Hippocampal formation (tissue), 2 donors: ENCODE results near the gene CD300LD.
"Not testable (repeated sequence)": the region's sequence is repeated elsewhere in the genome, so short reads cannot be mapped to it uniquely, and the experiment has no call there.

Source experiments
- DNase-seq, 2 donors: peaks; one replicate each; lab custom pipeline; 2025; lab: John Stamatoyannopoulos, UW

Gene CD300LD

DNA sequence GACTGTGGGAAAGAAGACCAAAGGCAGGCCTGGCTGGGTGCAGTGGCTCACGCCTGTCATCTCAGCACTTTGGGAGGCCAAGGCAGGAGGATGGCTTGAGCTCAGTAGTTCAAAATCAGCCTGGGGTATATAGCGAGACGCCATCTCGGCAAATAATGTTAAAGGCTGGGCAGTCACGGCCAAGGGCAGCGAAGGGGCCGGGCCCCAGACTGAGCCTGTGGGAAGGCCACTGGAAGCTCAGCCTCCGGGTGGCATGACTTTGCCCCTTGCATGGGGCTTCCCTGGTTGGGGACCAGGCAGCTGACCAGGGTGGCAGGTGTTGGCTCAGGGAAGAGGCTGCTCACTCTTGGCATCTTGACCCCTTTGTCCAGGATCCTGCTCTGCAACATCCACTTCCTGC lies 14.0 kb upstream of the CD300LD start:
- DNase-seq = no peak

DNA sequence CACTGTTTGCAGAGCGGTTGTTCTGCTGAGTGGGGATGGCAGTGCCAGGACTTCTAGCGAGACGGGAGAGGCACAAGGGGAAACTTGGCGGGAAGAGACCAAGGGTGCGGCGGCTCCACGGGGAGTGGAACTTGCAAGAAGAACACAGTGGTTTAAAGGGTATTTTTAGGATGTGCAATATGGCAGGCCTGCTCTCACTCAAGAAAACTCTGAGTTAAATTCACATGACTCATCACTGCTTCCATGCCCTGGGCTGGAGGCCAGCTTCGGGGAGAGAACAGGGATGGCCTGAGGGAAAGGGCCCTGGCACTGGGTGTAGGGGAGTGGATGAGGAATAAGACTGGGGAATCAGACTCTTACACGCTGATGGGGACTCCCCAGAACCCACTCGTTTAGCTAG lies 13.3 kb upstream of the CD300LD start:
- DNase-seq = peak in 1 of 2 donors; percentile 24

DNA sequence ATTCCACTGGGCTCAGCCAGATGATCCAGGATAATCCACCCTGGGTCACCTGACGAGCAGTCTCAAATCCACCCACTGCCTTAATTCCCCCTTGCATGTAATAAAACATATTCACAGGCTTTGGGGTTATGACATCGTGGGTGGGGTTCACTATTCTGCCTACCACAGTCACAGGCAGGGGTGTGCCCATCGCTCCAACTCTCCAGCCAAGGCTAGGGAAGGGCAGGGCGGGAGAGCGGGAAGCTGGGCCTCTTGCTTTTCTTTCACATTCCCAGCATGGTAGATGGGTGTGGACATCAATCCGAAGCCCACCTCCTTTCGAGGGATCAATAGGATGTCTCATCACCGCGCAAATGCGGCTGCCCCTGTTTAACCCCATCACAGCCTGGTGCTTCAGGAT lies 12.7 kb upstream of the CD300LD start:
- DNase-seq = no peak

DNA sequence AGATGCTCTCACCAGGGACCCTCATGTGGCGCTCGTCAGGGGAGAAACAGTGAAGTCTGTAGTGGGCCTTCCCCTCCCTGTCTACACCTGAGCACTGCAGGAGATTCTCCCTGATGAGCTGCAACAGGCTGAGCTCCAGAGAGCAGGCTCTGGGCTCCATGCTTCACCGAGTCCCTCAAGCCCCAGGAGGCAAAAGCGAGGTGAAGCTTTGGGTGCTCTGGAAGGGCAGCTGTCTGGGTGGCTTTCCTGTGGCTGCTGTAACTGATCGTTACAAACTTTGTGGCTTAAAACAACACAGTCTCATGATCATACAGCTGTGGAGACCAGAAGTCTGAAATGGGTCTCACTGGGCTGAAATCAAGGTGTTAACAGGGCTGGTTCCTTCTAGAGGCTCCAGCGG lies 12.1 kb upstream of the CD300LD start:
- DNase-seq = no peak

DNA sequence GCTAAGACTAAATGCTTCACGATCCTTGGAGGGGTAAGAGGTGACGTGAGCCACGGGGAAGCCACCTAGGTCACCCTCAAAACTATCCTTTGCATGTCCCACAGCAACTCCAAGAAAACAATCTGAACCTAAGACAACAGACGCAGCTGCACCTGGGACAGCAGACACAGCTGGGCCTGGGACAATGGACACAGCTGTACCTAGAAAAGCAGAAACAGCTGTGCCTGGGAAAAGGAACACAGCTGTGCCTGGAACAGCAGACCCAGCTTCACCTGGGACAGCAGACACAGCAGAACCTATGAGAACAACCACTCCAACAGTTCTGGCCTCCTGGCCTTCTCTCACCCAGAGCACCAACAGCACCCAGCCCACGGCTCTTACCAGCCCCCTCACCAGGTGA lies 11.7 kb upstream of the CD300LD start:
- no peak for DNase-seq

DNA sequence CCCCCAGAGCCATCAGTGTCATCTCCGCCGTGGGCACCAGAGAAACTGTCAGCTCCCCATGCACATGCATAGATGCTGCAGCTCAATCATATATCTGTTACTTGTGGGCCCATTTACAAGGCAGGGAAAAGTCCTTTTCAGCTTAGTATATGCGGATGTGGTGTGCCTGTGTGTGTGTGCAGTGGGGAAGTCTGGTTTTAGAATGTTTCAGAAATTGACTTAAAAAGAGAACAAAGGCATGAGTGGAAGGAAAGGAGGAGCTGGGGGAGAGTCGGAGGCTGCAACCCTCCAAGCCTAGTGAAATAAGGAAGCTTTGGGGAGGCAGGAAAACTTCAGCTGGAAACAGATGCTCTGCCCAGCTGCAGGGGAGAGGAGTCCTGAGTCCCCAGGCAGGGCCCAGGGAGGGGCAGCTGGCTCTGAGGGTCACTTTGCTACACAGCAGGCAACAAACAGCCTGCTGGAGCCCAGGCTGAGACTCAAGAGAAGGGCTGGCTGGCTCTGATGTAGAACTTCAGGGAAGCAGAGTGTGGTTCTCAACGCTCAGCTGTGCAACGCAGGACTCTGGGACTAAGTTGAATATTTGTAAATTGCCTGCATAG lies 11.1 kb upstream of the CD300LD start:
- DNase-seq = no peak

DNA sequence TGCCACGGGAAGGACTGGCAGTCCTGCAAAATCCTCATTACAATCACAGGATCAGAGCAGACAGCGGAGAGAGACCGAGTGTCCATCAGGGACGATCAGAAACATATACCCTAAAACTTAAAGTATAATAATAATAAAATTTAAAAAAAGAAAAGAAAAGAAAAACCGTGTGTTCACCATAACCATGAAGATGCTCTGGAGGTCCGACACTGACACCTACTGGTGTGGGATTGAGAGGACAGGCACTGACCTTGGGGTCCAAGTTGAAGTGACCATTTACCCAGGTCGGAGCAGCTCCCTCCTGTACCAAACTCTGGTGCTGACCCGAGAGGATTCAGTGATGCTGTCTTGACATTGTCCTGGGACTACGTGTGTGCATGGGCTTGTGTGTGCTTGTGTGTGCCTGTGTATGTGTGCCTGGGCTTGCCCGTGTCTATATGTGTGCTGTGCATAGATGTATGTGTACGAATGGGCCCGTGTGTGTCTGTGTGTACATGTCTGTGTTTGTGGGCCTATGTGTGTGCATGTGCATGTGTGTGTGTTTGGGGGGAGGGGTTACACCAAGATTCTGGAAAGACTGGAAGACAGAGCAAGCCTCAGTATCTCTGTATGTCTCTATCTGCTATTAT lies 10.0 kb upstream of the CD300LD start:
- DNase-seq = no peak

DNA sequence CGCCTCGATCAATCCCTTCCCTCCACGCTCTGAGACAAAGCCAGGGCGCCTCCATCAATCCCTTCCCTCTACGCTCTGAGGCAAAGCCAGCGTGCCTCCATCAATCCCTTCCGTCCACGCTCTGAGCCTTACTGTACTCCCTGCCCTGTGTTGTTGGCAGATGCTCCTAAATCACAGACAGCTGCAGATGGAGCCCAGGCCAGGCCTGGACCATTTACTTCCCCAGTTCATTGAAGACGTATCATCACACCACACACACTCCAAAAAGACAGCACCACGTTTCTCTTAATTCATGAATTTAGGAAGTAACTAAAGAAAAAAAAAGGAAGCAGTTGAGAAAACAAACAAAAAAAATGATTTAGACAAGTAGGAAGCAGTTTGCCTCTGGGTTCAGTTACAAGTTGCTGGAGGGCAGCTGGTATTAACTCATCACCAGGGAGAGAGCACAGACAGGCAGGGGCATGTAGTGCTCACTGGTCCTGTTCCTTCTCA lies 7.4 kb upstream of the CD300LD start:
- no peak for DNase-seq

DNA sequence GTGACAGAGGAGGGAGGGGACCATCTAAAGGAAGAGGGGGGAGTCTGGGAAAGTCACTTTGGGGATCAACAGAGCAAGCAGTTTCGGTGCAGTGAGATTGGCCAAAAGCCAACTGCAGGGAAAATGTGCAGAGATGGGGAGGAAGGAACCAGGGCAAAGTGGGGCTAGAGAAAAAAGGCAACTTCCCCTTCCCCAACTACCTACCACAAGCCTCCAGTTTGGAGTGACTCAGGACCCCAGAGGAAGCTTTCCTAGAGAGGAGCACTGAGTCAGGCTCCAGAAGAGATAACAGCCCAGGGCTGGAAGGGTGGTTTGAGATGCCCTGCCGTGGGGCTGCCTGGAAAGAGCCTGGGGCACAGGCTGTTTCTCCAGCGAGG lies 6.9 kb upstream of the CD300LD start:
- no peak for DNase-seq

DNA sequence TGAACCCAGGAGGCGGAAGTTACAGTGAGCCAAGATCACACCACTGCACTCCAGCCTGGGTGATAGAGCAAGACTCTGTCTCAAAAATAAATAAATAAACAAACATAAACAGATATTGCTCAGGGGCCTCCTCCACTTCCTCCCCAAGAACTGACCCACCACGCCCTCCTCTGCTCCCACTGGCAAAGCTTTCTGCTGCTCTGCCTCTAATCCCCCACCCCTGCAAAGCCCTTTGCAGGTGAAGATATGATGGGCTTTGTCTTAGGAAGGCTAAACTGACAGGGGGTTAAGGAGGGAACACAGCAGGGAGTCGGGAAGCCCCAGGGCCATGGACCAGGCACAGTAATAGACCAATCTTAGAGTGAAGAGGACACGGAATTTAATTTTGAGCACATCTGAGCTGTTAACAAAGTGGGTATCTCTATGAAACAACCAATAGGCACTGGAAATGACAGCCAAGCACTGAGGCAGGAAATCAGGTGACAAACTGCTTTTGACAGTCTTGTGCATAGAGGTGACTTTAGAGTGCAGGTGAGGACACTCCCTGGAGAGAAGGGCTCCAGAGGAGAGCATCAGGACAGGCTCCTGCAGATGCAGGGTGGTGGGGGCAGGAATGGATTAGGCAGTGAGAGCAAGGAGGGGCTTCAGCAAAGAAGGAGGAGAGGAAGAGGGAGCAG lies 6.4 kb upstream of the CD300LD start:
- no peak for DNase-seq

DNA sequence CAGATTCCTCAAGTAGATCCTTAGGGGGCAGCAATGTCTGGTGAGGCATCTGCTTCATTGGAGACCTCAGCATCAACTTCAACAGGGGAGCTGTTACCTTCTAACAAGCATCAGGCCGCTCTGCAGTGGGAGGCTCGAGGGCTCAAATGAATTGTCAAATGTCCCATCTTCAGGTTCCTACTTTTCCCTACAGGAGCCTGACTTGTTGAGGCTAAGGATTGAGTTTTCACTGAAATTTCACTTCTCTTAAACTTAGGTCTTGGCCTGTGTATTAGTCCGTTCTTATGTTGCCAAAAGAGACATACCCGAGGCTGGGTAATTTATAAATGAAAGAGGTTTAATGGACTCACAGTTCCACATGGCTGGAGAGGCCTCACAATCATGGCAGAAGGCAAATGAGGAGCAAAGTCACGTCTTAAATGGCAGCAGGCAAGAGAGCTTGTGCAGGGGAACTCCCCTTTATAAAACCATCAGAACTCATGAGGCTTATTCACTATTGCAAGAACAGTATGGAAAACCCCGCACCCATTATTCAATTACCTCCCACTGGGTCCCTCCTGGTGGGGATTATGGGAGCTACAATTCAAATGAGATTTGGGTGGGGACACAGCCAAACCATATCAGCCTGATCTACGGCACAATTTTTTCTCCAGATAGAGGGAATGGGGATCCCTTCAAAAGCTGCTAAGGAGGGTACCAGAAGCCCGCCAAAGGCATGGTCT lies 5.1 kb upstream of the CD300LD start:
- no peak for DNase-seq

DNA sequence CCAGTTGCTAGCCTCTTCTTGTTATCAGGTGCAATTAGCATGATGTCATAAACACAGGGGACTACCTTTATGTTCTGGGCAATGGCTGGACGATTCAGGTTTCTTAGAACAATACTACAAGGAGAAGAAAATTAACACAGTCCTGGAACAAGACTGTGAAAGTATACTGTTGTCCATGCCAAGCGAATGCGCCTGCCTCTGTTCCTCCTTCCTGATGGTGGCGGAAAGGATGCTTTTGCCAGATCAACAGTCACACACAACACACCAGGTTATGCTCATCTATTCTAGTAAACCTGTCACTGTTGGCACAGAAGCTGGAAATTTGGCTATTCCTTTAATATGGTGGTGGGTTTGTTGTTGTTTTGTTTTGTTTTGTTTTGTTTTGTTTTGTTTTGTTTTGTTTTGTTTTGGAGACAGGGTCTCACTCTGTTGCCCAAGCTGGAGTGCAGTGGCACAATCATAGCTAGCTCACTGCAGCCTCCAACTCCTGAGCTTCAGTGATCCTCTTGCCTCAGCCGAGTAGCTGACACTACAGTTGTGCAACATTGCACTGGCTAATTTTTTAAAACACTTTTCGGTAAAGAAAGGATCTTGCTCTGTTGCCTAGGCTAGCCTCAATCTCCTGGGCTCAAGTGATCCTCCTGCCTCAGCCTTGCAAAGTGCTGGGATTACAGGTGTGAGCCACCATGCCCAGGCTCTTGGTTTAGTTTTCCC lies 3.1 kb upstream of the CD300LD start:
- no peak for DNase-seq

DNA sequence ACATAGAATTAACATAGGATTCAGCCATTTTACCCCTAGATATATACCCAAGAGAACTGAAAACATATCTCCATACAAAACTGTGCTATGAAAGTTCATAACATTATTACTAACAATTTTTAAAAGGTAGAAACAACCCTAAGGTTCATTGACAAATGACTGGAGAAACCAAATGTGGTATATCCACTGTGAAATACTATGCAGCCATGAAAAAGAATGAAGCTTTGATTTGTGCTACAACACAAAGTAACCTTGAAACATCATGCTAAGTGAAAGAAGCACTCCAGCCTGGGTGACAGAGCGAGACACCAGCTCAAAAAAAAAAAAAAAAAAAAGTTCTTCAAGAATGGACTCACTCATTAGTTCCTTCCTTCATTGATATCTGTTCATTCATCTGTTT lies 580 bp downstream of the CD300LD start:
- no peak for DNase-seq

DNA sequence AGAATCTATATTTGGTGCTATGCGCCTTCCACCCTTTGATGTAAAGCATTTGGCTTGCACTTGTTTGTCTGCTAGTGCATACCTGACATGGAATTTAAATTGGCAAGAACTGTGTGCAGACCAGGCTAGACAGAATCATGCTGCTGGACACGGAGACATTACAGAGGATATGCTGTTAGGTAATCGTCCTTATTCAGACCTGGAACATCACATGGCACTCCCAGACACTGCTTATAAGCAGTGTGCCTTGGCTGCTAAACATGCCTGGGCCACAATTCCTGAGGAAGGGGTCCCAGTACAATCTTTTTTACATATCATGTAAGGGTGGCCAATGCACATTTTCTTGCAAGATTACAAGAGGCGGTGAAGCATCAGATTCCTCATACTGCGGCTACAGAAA lies 6.4 kb downstream of the CD300LD start:
- no peak for DNase-seq

DNA sequence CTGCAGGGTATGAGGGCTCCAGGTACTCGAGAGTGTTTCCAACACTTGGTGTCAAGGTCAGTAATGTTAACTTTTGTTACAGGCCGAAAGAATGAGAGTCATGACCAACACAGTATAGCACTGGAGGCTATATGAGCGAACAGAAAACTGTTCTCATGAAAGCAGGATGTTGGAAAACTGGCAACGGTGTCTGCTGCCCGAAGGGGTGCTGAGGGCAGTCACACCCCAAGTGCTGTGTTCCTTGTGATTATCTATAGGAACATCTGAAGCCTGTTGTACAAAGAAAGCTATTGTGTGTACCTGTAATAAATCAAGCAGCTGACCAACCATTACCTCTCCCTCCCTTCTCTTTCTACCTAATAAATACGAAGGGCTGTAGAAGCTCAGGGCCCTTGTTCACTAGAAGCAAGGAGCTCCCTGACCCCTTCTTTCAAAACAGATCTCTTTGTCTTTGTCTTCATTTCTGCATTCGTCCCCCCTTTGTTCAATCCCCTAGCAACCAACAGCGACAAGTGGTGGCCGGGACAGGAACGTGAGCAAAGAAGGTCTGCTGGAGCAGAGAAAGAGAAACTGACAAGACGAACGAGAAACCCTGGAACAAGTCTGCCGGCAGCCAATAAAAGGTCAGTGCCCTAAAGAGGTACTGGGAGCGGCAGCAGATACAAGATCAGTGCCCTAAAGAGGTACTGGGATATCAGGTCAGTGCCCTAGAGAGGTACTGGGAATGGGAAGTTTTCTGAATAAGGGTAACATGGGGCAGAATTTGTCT lies 7.6 kb downstream of the CD300LD start:
- no peak for DNase-seq

DNA sequence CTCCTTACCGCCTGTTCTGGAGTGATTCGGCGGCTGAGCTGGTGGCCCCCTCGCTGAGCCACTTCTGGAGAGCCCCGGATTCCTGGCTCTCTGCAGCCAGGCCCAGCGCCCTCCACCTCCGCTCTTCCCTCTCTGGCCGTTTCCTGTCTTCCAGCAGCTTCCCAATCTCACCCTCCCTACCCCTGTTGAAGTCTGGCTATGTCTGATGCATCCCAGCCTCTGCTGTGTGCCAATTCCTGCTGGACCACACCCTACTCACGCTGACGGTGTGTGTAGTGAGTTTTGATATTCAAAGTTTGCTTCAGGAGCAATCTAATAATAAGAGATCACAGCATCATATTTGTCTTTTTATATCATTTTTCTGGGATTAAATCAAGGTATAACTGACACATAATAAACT lies 9.4 kb downstream of the CD300LD start:
- DNase-seq = no peak

DNA sequence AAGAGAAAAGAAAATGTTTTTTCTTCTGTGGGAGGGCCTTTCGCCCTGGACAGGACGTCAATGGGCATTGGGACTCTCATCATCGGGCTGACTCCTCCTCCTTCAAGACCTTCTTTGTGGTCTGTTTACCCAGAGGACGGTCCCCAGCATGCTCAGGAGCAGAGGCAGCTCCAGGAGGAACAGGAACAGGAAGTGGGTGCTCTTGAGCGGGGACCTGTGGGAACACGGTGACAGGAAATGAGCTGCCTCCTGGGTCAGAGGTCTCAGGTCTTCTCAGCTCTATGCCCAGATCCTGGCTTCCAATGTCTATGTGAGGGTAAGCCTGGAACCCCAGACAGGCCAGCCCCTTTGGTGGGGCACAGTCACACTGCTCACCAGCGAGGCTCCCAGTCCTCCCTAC lies 12.2 kb downstream of the CD300LD start:
- DNase-seq = no peak

DNA sequence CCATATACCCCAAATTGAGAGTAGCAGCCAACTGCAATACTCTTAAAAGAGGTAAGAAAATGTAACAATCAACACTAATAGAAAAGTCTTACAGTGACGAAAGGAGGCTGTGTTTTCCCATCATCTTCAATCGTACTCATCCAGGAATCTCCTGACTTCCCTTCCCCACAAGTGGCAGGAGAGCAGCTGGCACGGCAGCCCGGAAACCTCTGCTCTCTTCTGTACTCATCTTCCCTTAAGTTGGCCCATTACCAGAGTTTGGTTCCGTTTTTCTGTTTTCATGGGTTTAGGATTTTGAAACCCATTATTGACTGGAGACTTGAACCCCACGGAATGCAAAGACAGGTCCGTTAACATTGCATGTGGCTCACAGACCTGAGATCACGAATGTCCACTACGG lies 13.1 kb downstream of the CD300LD start:
- no peak for DNase-seq

DNA sequence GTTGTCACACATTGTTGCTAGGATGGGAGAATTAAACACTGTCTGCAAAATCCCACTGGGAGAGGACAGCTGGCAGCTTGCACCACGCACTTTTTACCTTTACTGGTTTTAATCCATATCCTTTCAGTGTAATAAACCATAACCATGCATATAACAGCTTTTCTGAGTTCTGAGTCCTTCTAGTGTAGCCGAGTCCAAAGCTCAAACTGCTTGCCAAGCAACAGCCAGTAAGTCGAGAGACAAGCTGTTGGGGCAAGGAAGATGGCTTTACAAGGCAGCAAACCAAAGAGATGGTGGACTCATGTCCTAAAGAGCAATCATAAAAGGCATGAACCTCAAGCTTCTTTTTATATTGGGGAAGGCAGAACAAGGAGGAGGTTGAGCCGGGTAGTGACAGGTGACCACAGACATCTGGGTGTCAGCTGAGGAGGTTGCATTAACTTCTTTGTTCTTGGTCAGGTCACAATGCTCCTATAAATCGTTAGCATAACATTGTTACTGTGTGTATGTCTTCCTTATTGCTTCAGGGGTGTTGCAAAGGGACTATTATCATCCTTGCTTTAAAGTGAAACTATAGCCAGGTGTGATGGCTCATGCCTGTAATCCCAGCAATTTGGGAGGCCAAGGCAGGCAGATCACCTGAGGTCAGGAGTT lies 17.5 kb downstream of the CD300LD start:
- DNase-seq = no peak

DNA sequence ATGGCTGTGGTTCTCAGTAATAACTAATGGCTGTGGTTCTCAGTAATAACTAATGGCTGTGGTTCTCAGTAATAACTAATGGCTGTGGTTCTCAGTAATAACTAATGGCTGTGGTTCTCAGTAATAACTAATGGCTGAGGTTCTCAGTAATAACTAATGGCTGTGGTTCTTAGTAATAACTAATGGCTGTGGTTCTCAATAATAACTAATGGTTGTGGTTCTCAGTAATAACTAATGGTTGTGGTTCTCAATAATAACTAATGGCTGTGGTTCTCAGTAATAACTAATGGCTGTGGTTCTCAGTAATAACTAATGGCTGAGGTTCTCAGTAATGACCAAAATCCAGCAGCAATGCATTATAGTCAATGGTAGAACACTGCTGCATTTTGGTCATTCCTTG lies 18.4 kb downstream of the CD300LD start:
- not testable (repeated sequence) for DNase-seq

DNA sequence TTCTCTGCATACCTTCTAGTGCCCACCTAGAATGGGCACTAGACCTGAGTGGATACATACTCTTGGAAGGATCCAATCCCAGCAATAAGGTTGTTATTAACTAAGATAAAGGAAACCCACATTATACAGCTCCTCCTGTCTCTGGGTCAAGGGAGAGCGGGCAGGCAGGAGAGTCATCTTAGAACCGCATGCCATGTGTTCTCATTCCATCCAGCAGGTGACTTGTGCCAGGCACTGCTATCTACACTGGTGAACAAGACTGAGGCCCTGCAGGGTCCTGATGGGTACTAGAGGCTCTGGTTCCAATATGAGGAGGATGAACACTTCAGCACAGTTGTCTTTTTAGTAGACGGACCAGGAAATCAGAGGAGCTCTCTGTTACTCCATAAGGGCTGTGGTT lies 18.9 kb downstream of the CD300LD start:
- no peak for DNase-seq
